GM19099 (cell line): ENCODE data around the gene COL24A1.

Experiments used
- POLR2A ChIP-seq: IDR thresholded peaks from 3 replicates; pipeline ENCODE4 v1.6.1; 2011; ENCODE audit warnings: low read depth; ENCODE audit not compliant: insufficient read length; ENCODE audit errors: extremely low read depth

COL24A1 gene

DNA sequence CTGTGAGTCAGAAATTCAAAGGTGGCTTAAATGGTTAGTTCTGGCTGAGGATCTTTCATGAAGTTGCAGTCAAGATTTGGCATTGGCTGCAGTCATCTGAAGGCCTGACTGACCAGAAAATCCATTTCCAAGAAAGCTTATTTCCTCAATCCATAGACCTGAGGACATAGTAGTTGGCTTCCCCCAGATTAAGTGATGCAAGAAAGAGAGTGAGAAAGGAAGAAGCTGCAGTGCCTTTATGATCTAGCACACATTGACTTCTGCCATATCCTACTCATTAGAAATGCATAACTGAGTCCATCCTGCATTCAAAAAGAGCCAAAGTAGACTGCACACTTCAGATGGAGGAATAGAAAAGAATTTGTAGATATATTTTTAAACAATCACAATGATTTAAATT lies 222.6 kb downstream of the COL24A1 start:
- TF ChIP-seq POLR2A, result no peak

DNA sequence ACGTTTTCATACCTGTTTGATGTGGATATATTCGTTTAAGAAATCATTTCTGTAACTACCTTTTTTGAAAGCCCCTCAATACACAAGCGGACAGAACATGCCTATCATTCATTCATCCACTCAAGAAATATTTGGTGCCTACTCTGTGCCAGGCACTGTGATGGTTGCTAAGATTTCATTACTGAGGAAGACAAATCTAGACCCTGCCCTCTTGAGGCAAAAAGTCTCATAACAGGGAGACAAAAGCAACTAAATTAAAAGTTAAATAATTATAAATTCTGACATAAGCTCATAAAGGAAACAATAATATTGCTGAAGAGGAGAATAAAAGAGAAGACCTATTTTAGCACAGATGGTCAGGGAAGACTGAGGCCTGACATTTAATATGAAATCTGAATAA lies 244.8 kb downstream of the COL24A1 start:
- TF ChIP-seq POLR2A, result no peak

DNA sequence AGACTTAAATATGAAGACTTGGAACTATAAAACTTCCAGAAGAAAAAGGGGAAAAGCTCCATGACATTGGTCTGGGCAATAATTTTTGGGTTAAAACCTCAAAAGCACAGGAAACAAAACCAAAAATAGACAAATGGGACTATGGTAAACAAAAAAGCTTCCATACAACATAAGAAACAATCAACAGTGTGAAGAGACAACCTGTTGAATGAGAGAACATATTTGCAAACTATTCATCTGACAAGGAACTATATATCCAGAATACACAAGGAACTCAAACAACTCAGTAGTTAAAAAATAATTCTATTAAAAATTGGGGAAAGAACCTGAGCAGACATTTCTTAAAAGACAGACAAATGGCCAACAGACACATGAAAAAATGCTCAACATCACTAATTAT lies 255.7 kb downstream of the COL24A1 start:
- no peak for TF ChIP-seq POLR2A

DNA sequence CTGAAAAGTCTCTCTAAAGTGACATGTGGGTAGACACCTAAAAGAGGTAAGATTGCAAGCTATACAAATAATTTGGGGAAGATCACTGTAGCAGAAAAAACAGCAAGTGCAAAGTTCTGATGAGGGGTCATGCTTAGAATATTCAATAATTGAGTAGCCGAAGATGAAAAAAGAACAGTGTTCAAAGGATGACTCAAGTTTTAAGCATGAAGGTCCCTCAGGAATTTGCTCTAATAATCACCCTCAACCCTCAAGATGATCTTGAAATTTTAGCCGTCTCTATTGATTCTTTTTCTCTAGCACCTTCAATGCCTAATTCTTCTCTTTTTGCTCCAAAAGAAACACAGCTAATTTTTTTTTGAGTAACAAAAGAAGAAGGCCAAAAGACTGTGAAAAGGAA lies 257.7 kb downstream of the COL24A1 start:
- no peak for TF ChIP-seq POLR2A

DNA sequence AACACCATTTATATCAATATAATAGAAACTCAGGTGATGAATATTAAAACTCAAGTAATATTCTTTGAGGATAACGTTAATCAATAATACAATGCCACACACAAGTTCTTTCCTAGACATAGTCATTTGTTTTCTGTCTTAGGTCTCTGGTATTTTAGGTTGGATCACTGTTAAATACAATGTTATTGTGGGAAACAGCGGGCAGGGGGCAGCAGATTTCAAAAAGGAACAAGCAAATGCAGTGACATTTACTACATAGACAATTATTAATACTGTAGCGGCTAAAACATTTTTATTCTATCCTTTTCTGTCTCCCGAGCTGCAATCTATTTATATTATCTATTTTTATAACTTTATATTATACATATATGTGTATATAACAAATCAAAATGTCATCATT lies 261.9 kb downstream of the COL24A1 start:
- TF ChIP-seq POLR2A, result no peak

DNA sequence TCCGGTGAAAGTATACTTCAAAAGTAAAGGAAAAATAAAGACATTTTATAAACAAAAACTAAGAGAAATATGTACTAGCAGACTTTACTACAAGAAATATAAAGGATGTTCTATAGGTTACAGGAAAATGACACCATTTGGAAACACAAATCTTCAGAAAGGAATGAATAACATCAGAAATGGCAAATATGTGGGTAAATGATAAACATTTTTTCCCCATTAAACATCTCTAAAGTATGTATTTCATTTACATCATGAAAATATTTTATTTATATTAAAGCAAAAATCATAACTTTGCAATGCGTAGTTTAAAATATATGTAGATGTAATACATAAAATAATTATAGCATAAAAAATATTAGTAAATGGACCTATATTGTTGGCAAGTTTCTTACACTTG lies 264.2 kb downstream of the COL24A1 start:
- no peak for TF ChIP-seq POLR2A

DNA sequence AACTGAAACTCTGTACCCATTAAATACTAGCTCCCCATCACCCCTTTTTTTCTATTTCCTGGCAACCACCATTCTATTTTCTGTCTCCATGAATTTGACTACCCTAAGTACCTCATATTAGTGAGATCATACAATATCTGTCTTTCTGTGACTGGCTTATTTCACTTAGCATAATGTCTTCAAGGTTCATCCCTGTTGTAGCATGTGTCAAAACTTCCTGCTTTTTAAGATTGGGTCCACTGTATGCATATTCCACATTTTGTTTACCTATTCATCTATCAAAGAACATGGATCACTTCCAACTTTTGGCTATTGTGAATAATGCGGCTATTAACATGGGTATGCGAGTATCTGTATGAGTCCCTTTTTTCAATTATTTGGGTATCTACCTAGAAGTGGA lies 266.7 kb downstream of the COL24A1 start:
- no peak for TF ChIP-seq POLR2A

DNA sequence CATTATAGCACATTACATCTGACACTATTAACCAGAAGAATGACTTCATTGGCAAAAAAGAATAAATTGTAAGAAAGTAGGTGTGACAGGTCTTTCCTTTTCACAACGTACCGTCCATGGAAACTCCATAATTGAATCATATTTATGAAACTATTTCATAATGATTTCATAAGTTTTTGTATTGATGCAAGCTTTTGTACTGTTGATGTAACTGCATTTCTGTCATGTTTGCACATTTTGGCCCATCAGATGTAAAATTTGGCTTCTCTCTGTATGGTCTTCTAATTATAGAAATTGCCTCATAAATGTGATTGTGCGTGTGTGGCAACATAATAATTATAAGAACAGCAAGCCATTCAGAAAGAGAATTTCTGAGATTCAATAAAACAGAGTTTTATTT lies 267.7 kb downstream of the COL24A1 start:
- no peak for TF ChIP-seq POLR2A

DNA sequence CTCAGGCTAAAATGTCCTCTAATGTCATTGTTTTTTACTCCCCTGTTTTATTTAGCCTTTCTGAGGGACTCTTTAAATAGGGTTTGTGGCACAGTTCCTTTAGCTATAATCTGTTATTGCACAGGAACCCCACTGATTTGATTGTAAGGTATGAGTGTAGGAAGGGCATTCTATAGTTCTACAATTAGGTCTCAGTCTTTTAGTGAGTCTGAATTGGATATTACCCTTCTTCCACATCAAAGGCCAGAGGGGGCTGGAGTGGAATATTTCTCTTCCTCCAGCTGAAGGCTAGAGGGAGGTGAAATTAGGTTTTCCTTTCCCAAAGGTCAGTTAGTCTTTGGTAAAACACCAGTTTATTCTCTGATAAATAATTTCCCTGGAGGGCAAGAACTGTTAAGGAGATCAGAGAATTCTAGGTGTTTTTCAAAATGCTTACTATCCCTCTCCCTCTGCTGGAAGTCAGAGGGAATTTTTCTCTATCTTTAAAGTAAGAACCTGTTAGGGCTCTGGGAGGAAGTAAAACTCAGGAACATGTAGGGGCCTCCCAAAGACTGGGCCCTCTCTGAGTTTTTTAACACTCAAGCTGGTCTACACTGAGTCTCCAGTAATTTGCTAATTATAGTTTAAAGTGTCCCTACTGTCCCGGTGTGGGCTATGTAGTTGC lies 272.1 kb downstream of the COL24A1 start:
- no peak for TF ChIP-seq POLR2A

DNA sequence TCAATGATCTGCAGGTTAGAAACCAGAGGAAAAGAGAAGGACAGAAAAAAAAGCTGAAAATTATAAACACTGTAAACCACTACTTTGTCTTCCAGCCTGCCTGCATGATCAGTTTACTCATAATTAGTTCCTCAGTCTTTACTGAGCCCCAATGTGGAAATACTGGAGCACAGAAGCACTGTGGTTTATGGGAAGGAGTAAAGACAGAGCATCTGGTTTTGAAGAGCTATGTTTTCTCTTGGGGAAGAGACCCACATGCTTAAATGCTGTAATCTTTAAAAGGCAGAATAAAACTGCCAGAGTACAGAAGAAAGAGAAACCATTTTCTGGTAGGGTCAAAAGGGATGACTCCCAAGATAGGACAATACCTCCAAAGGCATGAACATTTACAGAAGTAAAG lies 289.4 kb downstream of the COL24A1 start:
- TF ChIP-seq POLR2A, result no peak

DNA sequence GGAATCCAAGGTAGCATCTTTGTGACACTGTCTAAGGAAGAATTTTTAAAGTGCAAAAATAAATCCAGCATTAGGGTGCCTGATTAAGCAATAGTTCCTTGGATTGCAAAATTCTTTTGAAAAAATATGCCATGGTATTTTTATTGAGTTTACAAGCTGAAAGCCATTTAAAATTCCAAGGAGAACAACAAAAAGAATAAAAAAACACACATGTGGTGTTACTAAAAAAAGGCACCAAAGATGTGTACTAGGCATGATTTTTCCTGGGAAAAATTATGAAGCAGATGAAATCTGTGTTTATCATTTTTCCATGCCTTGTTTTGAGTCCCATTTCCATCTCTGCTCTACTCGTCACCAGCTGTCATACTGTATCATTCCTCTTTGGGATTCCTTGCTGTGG lies 291.4 kb downstream of the COL24A1 start:
- TF ChIP-seq POLR2A, result no peak

DNA sequence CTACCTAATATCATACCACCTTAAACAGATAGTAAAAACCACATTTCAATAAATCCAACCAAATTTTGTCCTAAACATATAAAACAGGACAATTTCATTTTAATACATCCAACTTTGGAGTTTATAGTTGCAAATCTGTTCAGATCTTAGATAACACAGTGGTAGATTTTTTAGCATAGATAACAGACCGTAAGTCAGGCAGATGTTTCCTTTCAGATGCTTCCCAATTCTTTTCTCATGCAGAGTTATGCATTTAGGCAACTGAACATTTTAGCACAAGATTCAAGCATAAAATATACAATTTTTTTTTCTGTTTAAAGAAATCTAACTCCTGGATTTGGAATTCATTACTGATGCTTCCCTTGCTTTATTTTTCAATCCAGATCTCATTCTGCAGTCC lies 291.8 kb downstream of the COL24A1 start:
- TF ChIP-seq POLR2A, result no peak

DNA sequence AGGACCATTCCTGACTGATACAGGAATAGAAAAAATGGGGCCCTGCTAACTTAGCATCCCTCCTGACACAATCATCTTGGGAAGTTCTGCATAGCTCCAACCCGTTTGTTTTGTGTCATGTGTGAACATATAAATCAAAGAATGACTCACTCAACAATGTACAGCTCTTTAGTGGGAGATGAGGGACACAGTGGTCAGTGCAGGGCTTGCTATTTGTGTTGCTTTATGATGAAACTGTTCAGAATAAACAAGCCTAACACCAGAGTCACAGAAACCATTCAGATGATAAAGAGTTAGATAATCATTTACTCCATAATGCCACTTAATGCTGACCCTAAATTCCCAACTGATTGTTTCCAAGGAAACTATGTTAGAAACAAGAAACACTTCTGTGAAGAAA lies 294.1 kb downstream of the COL24A1 start:
- no peak for TF ChIP-seq POLR2A

DNA sequence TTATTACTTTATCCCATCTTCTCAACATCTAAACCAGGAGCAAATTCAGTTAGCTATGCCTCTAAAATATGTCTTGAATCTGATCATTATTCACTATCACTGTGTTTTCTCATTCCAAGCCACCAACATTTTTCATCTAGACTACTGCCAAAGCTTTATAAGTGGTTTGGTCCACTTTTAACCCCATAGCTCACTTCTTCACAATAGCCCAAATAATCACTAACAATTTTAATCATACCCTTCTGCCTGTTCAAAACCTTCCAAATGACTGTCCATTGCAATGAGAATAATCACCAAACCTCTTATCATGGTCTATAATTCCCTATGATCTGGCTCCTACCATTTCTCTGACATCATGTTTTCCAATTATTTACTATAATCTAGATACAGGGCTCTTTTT lies 298.6 kb downstream of the COL24A1 start:
- TF ChIP-seq POLR2A, result no peak

DNA sequence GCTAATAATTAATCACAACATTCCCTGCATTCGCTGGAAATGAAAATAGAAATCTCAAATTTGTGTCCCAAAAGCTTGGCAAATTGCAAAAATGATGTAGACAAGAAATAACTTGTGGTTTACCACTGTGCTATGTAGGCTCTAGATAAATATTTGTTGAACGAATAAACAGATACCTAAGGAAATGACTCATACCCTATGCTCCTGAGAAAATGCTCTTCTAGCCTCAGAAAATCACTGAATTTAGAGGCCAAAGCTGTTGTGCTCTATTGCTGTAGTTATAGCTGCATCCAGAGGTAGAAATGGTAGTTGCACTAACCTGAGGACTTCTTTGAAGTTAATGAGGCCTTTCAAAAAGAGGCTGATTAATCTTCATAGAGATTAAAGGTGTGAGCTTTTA lies 306.3 kb downstream of the COL24A1 start:
- no peak for TF ChIP-seq POLR2A

DNA sequence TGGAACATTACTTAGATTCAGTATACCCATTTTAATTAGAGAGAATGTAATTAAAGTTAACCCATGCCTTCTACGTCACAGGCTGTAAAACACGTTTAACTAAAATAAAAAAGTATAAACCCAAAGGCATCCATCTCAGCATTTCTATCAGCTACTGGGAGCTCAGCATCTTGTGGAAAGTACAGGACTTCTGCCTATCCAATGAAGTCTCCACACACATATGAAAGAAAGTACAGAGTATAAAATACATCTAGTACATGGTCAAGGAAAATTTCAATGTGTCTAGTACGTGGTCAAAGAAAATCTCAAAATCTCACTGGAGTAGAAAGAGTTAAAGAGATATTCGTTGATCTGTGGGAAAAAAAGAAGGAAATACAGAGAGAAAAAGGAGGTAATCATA lies 306.9 kb downstream of the COL24A1 start:
- no peak for TF ChIP-seq POLR2A

DNA sequence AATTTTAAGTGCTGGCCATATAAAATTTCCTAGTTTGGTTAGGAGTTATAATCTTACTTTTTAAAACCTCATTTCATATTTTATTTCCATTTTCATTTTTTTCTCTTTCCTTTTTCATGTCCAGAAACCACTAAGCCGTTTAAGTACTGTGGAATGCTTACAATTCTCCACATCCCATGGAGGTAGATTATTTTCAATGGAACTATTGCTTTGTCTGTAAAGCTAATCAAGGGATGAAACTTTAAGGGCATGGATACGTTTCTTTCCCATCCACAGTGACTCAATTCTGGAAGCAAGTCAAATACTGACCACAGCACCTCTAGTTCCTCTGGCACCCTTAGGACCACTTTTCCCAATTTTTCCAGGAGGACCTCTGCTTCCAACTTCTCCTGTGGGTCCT lies 309.2 kb downstream of the COL24A1 start:
- no peak for TF ChIP-seq POLR2A
